Dermis blood vessel endothelial cell (primary cell): ENCODE results near the gene PTGR3. TPM values are rescaled to one million over a fixed set of nuclear protein-coding genes. Genes with fewer than 3 reads are reported as not detected.

ENCODE experiments used
- DNase-seq: peaks from one replicate; pipeline ENCODE4 v3.0.0; 2010
- total RNA-seq: library from RNA; depleted of rRNA; stranded (reverse); fragments of >200 nt; gene quantifications from 2 replicates; pipeline ENCODE4 v1.2.3, GENCODE V29; 2014

The PTGR3 gene
- 21.1 and 23.0 TPM in 2 replicates for total RNA-seq

GRCh38 chr18:75209129-75209950 is at the start of gene PTGR3:
Gene PTGR3, minus strand, starts transcription at chr18:75209139. Its CDS starts 81 bp downstream, at chr18:75209058.
- peak; percentile 74 for DNase-seq

- DNase-seq: no peak
Observed at GRCh38 chr18:75257605-75258004, 48.7 kb upstream of the PTGR3 start.

GRCh38 chr18:75256376-75256775 is 47.4 kb upstream of the PTGR3 start:
- DNase-seq: no peak

GRCh38 chr18:75255094-75255493 is 46.2 kb upstream of the PTGR3 start:
- no peak for DNase-seq

- no peak for DNase-seq
Observed at GRCh38 chr18:75253784-75254183, 44.8 kb upstream of the PTGR3 start.

GRCh38 chr18:75253043-75253442 is 44.1 kb upstream of the PTGR3 start:
- no peak for DNase-seq

- no peak for DNase-seq
Observed at GRCh38 chr18:75252136-75252535, 43.2 kb upstream of the PTGR3 start.

GRCh38 chr18:75251466-75251865 is 42.5 kb upstream of the PTGR3 start:
- DNase-seq: peak; percentile 43

GRCh38 chr18:75250471-75250821 is 41.5 kb upstream of the PTGR3 start:
- DNase-seq: no peak

- DNase-seq: no peak
Observed at GRCh38 chr18:75249672-75250470, 40.9 kb upstream of the PTGR3 start.

GRCh38 chr18:75249175-75249518 is 40.2 kb upstream of the PTGR3 start:
- no peak for DNase-seq

- DNase-seq: no peak
Observed at GRCh38 chr18:75248426-75249174, 39.7 kb upstream of the PTGR3 start.

GRCh38 chr18:75247611-75248421 is 38.9 kb upstream of the PTGR3 start:
- DNase-seq: peak; percentile 64

- DNase-seq: peak; percentile 39
Observed at GRCh38 chr18:75246721-75247610, 38.0 kb upstream of the PTGR3 start.

GRCh38 chr18:75244351-75245313 is 35.7 kb upstream of the PTGR3 start:
- DNase-seq: peak; percentile 48

GRCh38 chr18:75241705-75242104 is 32.8 kb upstream of the PTGR3 start:
- no peak for DNase-seq

- DNase-seq: no peak
Observed at GRCh38 chr18:75240433-75240832, 31.5 kb upstream of the PTGR3 start.

GRCh38 chr18:75238786-75239185 is 29.8 kb upstream of the PTGR3 start:
- peak; percentile 66 for DNase-seq

GRCh38 chr18:75238100-75238499 is 29.2 kb upstream of the PTGR3 start:
- no peak for DNase-seq

- no peak for DNase-seq
Observed at GRCh38 chr18:75235896-75236295, 27.0 kb upstream of the PTGR3 start.
